Measurements from ENCODE around the gene SLC16A9. TPM values are rescaled to one million over a fixed set of nuclear protein-coding genes. Genes with fewer than 3 reads are reported as not detected.
"Not testable (repeated sequence)": the region's sequence is repeated elsewhere in the genome, so short reads cannot be mapped to it uniquely, and the experiment has no call there.

Gene SLC16A9
- total RNA-seq, 2 donors from 2014 or later, result 15.6 to 24.3 TPM

DNA sequence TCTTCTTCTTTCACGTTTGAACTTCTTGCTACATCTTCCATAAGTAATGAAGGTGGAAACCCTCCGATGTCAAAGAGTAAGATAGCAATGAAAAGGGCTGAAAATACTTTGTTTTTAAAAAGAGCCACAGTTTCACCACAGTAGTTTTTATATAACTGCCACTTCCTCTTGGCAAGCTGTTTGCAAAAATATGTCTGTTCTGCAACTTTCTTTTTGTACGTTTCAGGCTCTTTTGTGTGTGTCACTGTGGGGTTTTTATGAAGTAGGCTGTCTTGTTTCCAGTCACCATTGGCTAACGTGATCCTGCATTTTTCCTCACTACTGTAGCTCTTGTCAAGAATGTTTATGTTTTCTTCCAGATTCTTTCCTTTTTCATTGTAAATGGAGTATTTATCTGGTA, 55.6 kb downstream of the SLC16A9 start:
- TF ChIP-seq, protein P1, sequence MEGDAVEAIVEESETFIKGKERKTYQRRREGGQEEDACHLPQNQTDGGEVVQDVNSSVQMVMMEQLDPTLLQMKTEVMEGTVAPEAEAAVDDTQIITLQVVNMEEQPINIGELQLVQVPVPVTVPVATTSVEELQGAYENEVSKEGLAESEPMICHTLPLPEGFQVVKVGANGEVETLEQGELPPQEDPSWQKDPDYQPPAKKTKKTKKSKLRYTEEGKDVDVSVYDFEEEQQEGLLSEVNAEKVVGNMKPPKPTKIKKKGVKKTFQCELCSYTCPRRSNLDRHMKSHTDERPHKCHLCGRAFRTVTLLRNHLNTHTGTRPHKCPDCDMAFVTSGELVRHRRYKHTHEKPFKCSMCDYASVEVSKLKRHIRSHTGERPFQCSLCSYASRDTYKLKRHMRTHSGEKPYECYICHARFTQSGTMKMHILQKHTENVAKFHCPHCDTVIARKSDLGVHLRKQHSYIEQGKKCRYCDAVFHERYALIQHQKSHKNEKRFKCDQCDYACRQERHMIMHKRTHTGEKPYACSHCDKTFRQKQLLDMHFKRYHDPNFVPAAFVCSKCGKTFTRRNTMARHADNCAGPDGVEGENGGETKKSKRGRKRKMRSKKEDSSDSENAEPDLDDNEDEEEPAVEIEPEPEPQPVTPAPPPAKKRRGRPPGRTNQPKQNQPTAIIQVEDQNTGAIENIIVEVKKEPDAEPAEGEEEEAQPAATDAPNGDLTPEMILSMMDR (IDR thresholded peaks at IDR 0.05), result no peak
- Histone ChIP-seq H3K27me3 (no peaks in the 10 kb centered on the region), H3K4me1 (no peaks in the 10 kb centered on the region), H3K36me3 (no peaks in the 10 kb centered on the region), H3K9ac (ENCODE audit: low read depth in 2 of 2, low read length in 2 of 2) (no peak overlapping the region), H3K27ac (no peak overlapping the region), H3K4me3 (no peak overlapping the region), H3K9me3 (no peaks in the 10 kb centered on the region)
- intact Hi-C loops (cut with DNase I), result no loop called here
- no peak for DNase-seq

DNA sequence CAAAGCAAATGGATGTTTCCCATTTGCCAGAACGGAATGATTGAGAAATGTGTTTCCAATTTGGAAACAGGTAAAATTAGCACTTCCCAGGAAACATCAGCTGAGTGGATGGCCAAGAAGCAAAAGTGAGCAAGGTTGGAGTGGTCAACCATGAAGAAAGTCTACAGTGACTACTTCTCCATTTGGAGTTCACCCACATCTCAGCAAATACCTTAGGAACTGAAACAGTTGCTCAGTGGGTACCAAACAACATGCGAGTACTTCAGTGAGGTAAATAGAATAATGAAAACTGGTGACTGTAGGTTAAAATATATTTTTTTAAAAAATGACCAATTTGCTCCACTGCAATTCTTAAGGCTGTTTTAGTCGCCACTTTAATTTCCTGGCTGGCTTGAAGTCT, 57.7 kb downstream of the SLC16A9 start:
- DNase-seq, result no peak
- intact Hi-C loops (cut with DNase I), result no loop called here
- H3K36me3 ChIP-seq, result no peaks in the 10 kb centered on the region
- no peak overlapping the region for H3K9ac ChIP-seq (ENCODE audit: low read depth in 2 of 2, low read length in 2 of 2)
- no peaks in the 10 kb centered on the region for H3K4me1 ChIP-seq
- H3K27ac ChIP-seq, result no peak overlapping the region
- no peak overlapping the region for H3K4me3 ChIP-seq
- H3K27me3 ChIP-seq, result no peaks in the 10 kb centered on the region
- TF ChIP-seq, protein P1 (IDR thresholded peaks at IDR 0.05), result no peak
- H3K9me3 ChIP-seq, result no peaks in the 10 kb centered on the region

DNA sequence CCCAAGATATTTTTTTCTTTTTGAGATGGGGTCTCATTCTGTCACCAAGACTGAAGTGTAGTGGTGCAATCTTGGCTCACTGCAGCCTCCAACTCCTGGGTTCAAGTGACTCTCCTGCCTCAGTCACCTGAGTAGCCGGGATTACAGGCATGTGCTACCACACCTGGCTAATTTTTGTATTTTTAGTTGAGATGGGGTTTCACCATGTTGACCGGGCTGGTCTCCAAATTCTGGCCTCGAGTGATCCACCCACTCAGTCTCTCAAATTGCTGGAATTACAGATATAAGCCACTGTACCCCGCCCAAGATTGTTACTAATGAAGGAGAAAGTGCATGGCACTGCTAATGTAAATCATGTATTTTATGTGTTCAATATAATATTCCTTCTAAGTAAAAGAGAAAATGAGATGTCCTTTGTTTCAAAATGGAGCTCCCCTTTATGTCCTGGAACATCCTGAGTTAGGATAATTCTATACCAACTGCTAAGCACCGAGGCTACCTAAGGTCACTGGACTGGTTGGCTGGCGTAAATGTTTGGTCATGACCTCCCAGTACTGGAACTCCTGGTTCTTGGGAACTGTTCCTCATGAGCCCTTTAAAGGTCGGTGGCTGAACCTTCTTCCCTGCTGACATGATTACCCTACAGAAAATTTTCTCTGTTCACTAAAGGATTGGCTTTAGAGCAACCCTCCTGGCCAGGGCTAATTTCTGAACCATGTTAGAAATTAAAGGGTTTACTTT, 59.9 kb downstream of the SLC16A9 start:
- Histone ChIP-seq H3K27me3 (no peaks in the 10 kb centered on the region), H3K9ac (ENCODE audit: low read depth in 2 of 2, low read length in 2 of 2) (no peak overlapping the region), H3K4me3 (no peak overlapping the region), H3K9me3 (no peaks in the 10 kb centered on the region), H3K27ac (no peak overlapping the region), H3K4me1 (no peaks in the 10 kb centered on the region), H3K36me3 (no peaks in the 10 kb centered on the region)
- intact Hi-C loops (cut with DNase I), result no loop called here
- TF ChIP-seq, protein P1 (IDR thresholded peaks at IDR 0.05), result no peak
- no peak for DNase-seq

DNA sequence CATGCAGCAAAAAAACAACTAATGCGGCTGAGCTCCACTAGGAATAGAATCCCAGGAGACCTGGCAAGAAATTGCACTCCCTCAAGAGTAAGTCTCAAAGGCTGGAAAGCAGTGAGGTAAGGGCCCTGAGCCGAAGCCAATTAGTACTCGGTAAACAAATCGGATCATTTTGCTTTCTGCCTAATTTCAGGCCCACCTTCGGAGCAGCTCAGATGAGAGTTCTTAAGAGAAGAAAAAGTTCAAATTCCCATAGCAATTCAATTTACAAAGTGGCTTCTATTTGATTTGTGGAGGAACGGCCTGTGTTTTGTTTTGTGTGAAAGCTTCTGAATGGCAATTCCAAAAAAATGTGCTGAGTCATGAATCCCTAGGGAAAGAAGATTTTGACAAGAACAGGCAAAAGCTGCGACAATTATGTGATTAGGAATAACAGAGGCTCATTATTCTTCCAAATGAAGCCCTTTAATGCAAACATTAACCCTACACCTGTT, 60.9 kb downstream of the SLC16A9 start:
- intact Hi-C loops (cut with DNase I), result no loop called here
- no peaks in the 10 kb centered on the region for H3K36me3 ChIP-seq
- no peaks in the 10 kb centered on the region for H3K9me3 ChIP-seq
- H3K4me3 ChIP-seq, result no peak overlapping the region
- no peak overlapping the region for H3K27ac ChIP-seq
- no peaks in the 10 kb centered on the region for H3K27me3 ChIP-seq
- TF ChIP-seq, protein P1 (IDR thresholded peaks at IDR 0.05), result no peak
- DNase-seq, result no peak
- no peak overlapping the region for H3K9ac ChIP-seq (ENCODE audit: low read depth in 2 of 2, low read length in 2 of 2)
- H3K4me1 ChIP-seq, result no peaks in the 10 kb centered on the region

DNA sequence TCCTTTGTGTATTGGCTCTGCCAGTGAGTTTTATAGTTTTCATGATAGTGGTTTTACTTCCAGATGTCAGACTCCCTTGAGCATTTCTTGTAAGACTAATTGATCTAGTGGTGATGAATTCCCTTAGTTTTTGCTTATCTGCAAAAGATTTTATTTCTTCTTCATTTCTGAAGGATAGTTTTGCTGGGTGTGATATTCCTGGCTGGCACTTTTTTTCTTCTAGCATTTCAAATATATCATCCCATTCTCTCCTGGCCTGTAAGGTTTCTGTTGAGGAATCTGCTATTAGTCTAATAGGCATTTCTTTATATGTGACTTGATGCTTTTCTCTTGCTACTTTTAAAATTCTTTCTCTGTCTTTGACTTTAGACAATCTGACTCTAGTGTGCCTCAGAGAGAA, 64.8 kb downstream of the SLC16A9 start:
- TF ChIP-seq, protein P1 (IDR thresholded peaks at IDR 0.05), result no peak
- H3K9me3 ChIP-seq, result no peaks in the 10 kb centered on the region
- intact Hi-C loops (cut with DNase I), result no loop called here

DNA sequence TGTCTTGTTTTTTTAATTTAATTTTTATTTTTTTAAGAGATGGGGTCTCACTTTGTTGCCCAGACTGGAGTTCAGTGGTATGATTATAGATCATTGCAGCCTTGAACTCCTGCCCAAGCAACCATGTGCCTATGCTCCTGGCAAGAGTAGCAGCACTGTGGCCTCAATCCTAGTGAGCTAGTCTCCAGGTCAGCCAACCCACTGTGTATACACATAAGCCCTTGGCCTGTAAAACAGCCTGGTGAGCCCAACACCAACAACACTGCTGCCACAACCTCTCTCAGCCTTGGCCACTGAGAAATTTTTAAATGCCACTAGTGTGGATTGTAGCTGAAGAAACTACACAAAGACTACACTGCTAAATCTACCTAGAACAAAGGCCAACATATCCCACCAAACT, 68.0 kb downstream of the SLC16A9 start:
- H3K27me3 ChIP-seq; DNase-seq; H3K9me3 ChIP-seq; H3K36me3 ChIP-seq; H3K4me3 ChIP-seq; H3K4me1 ChIP-seq; H3K27ac ChIP-seq; intact Hi-C loops (cut with DNase I); H3K9ac ChIP-seq (ENCODE audit: low read depth in 2 of 2, low read length in 2 of 2): not testable (repeated sequence)

More for the DNA sequence above, 64.8 kb downstream of the SLC16A9 start:
- Histone ChIP-seq H3K36me3 (no peaks in the 10 kb centered on the region), H3K4me3 (no peak overlapping the region), H3K27ac (no peak overlapping the region), H3K9ac (ENCODE audit: low read depth in 2 of 2, low read length in 2 of 2) (no peak overlapping the region), H3K27me3 (no peaks in the 10 kb centered on the region), H3K4me1 (no peaks in the 10 kb centered on the region)
- DNase-seq, result no peak

Data from colonic mucosa (tissue), 4 donors.